Measurements from ENCODE around the gene CALCR.
"Not testable (repeated sequence)": the region's sequence is repeated elsewhere in the genome, so short reads cannot be mapped to it uniquely, and the experiment has no call there.

Gene CALCR

GRCh38 chr7:93516834-93517233 lies 57.7 kb downstream of the CALCR start:
- DNase-seq: no peak
- TF ChIP-seq CTCF (IDR thresholded peaks at IDR 0.05; ENCODE audit: low read depth, low read length): no peak
- H3K4me3 ChIP-seq (ENCODE audit: low read depth, low read length): no peak overlapping the region
- no peak overlapping the region for H3K27ac ChIP-seq
- H3K9me3 ChIP-seq (ENCODE audit: severe bottlenecking): no peaks in the 10 kb centered on the region
- no peaks in the 10 kb centered on the region for H3K36me3 ChIP-seq
- H3K27me3 ChIP-seq (ENCODE audit: insufficient read depth, low read depth, severe bottlenecking): no peaks in the 10 kb centered on the region

- TF ChIP-seq CTCF (IDR thresholded peaks at IDR 0.05; ENCODE audit: low read depth, low read length): no peak
- H3K4me3 ChIP-seq (ENCODE audit: low read depth, low read length): no peak overlapping the region
- no peaks in the 10 kb centered on the region for H3K27me3 ChIP-seq (ENCODE audit: insufficient read depth, low read depth, severe bottlenecking)
- no peak overlapping the region for H3K27ac ChIP-seq
- no peaks in the 10 kb centered on the region for H3K9me3 ChIP-seq (ENCODE audit: severe bottlenecking)
- no peaks in the 10 kb centered on the region for H3K36me3 ChIP-seq
- DNase-seq: no peak
Observed at GRCh38 chr7:93515144-93515543, 59.4 kb downstream of the CALCR start.

GRCh38 chr7:93509303-93509702 lies 65.2 kb downstream of the CALCR start:
- no peak overlapping the region for H3K27ac ChIP-seq
- H3K9me3 ChIP-seq (ENCODE audit: severe bottlenecking): no peaks in the 10 kb centered on the region
- no peaks in the 10 kb centered on the region for H3K36me3 ChIP-seq
- no peak overlapping the region for H3K4me3 ChIP-seq (ENCODE audit: low read depth, low read length)
- TF ChIP-seq CTCF (IDR thresholded peaks at IDR 0.05; ENCODE audit: low read depth, low read length): no peak
- DNase-seq: no peak
- no peaks in the 10 kb centered on the region for H3K27me3 ChIP-seq (ENCODE audit: insufficient read depth, low read depth, severe bottlenecking)

- H3K9me3 ChIP-seq (ENCODE audit: severe bottlenecking): no peaks in the 10 kb centered on the region
- no peak overlapping the region for H3K27ac ChIP-seq
- H3K27me3 ChIP-seq (ENCODE audit: insufficient read depth, low read depth, severe bottlenecking): no peaks in the 10 kb centered on the region
- H3K4me3 ChIP-seq (ENCODE audit: low read depth, low read length): no peak overlapping the region
- DNase-seq: no peak
- no peaks in the 10 kb centered on the region for H3K36me3 ChIP-seq
- no peak for TF ChIP-seq CTCF (IDR thresholded peaks at IDR 0.05; ENCODE audit: low read depth, low read length)
Observed at GRCh38 chr7:93503088-93503487, 71.4 kb downstream of the CALCR start.

GRCh38 chr7:93491860-93492259 lies 82.7 kb downstream of the CALCR start:
- not testable (repeated sequence) for H3K36me3 ChIP-seq; DNase-seq; H3K4me3 ChIP-seq (ENCODE audit: low read depth, low read length); H3K27ac ChIP-seq; H3K9me3 ChIP-seq (ENCODE audit: severe bottlenecking); H3K27me3 ChIP-seq (ENCODE audit: insufficient read depth, low read depth, severe bottlenecking)

GRCh38 chr7:93476491-93477344 lies 97.8 kb downstream of the CALCR start:
- no peak for DNase-seq
- no peak overlapping the region for H3K27ac ChIP-seq
- no peak overlapping the region for H3K4me3 ChIP-seq (ENCODE audit: low read depth, low read length)

More at GRCh38 chr7:93476491-93477344, 97.8 kb downstream of the CALCR start:
- TF ChIP-seq CTCF (IDR thresholded peaks at IDR 0.05; ENCODE audit: low read depth, low read length): no peak
- H3K27me3 ChIP-seq (ENCODE audit: insufficient read depth, low read depth, severe bottlenecking): no peaks in the 10 kb centered on the region
- H3K9me3 ChIP-seq (ENCODE audit: severe bottlenecking): no peaks in the 10 kb centered on the region
- H3K36me3 ChIP-seq: no peaks in the 10 kb centered on the region

All from WERI-Rb-1 (cell line).